HG03135 (cell line): ENCODE data around the gene E2F1.
"Not testable (repeated sequence)": the region's sequence is repeated elsewhere in the genome, so short reads cannot be mapped to it uniquely, and the experiment has no call there.

ENCODE experiments used
- ATAC-seq: cut with Tn5 transposase; IDR thresholded peaks from one replicate; pipeline ENCODE4 v1.9.1; 2021; ENCODE audit warnings: mild to moderate bottlenecking, moderate library complexity; ENCODE audit not compliant: unreplicated experiment

E2F1 gene

DNA sequence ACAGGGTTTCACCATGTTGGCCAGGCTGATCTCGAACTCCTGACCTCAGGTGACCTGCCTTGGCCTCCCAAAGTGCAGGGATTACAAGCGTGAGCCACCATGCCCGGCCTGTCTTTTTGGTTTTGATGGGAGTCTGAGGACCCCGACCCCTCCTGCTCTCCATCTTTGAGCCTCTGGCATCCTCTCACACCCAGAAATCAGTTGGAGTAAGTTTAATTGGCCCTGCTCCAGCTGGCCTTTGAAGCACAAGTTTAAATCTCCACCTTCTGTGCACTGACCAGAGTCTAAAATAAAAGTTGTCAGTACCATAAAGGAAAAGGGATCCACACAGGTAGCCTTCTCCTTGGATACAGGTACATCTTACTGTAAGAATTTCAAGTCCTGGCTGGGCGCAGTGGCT lies 40.0 kb downstream of the E2F1 start:
- ATAC-seq, result no peak

DNA sequence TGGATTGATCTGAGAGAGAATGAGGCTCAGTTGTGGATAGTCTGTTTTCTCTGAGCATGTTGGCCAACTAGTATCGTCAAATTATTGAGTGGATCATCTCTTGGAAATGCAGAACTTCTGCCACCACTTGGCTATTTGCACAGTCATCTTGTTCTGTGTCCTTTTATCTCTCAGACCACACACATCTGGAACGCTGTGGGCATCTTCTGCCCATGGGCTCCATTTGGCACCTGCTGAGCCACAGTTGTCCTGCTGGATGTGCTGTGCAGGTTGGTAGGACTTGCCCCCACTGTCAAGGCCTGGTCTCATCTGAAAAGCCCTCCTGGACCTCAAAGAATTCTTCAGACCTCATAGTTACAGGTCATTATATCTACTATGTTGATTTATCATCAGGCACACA lies 40.8 kb downstream of the E2F1 start:
- no peak for ATAC-seq

DNA sequence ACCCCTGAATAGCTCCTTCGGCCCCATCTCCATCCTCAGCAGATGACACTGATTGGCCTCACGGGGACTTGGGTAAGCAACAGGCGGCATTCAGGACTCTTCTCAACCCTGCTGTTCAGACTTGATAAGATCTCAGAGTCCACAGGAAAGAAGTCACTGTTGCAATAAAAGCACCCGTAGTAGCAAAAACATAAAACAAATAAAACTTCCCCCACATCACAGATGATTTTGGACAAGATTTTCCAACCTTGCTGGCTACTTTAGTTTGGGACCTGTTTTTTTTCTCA lies 41.2 kb downstream of the E2F1 start:
- ATAC-seq, result no peak

- no peak for ATAC-seq
Observed at GRCh38 chr20:33644313-33645071, 41.7 kb downstream of the E2F1 start.

- ATAC-seq, result no peak
Observed at GRCh38 chr20:33640287-33640686, 45.9 kb downstream of the E2F1 start.

GRCh38 chr20:33636776-33637175 lies 49.4 kb downstream of the E2F1 start:
- no peak for ATAC-seq

GRCh38 chr20:33635341-33635740 lies 50.8 kb downstream of the E2F1 start:
- no peak for ATAC-seq

DNA sequence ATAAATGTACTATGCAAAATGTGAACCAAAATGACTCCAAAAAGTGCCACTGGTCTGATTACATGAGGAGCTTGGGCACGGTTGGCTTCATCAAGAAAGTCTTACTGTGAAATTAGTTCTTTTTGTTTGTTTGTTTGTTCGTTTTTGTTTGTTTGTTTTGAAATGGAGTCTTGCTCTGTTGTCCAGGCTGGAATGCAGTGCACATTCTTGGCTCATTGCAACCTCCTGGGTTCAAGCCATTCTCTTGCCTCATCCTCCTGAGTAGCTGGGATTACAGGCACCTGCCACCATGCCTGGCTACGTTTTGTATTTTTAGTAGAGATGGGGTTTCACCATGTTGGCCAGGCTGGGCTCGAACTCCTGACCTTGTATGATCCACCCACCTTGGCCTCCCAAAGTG lies 54.3 kb downstream of the E2F1 start:
- ATAC-seq, result not testable (repeated sequence)

DNA sequence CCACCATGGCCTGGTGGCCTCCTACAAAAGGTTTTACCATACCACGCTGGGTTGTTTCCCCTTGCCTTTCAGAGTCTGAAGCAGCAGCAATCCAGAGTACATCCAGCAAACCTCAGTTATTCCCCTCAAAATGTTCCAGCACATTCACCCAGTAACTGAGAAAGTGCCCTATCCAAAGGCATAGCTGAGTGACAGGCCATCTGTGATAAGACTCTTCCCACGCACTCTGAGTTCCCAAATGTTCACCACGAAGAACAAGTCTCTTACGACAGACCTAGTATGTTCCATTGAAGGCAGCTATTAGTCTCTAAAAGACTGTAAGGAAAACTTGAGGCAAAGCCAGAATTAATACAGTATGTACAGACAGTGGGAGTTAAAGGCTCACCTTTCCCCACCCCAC lies 55.7 kb downstream of the E2F1 start:
- no peak for ATAC-seq

DNA sequence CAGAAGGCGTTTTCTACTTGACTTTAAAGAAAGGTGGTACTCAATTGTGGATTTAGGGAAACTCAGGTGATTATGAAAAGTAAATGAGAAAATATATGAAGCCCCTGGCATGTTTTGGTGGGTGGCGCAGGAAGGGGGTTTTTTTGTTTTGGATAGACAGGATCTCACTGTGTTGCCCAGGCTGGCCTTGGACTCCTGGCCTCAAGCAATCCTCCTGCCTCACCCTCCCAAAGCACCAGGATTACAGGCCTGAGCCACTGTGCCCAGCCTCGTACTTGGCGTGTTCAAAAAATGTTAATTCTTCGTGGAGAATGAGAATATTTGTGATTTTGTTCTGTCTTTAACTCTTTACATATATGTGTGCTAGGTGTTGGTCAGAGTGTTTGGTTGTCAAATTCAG lies 56.2 kb downstream of the E2F1 start:
- no peak for ATAC-seq

DNA sequence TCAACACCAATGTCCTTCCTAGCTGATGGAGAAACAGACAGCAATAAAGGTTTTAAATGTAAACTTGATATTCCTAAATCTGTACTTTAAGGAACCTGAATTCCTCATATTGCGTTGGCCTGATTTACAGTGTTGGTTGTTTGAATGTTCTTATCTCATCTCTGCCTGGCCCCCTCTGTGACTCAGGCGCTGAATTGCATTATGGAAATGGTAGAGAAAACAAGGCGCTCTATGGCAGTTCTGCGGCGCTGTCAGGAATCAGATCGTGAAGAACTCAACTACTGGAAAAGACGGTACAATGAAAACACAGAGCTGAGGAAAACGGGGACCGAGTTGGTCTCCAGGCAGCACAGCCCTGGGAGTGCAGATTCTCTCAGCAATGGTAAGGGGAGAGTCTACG lies 56.7 kb downstream of the E2F1 start:
- no peak for ATAC-seq

DNA sequence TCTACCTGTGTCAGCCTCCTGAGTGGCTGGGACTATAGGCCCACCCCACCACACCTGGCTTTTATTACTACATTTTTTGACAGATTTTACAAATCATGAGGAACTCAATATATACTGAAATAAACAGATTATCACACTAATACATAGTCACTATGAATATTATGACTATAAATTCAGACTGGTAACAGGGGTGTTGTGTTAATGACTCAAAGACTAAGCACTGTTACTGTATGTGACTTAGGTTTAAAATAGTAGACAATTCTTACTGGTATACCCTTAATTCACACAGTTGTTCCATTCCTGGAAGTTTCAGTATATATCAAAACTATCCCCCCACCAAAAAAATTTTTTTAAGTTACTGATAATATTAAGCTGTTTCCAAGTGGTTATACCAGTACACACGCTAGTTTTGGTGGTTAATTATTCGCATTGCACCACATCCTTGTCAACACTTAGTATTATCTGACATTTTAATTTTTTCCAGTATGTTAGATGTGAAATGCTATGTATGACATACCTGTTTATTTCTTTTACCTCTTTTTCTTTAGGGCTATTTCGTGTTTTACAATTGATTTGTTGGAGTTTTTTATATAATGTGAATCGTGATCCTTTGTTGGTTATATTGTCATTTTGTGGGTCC lies 58.5 kb downstream of the E2F1 start:
- no peak for ATAC-seq

DNA sequence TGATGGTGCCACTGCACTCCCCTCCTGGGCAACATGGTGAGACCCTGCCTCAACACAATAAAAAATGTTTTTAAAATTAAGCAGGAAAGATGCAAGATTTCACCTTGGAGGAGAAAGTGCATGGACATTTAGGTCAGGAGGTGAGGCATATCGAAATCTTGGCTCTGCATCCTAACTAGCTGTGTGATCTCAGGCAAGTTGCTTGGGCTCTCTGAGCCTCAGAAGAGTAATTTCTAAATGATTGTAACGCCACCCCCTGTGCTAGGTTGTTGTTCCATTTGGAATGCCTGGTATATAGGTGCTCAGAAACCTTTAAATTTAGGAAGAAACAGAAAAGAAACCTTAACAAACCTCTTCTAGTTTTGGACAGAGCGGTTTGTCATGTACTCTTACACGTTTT lies 60.0 kb downstream of the E2F1 start:
- ATAC-seq, result no peak
